ENCODE results near the gene TMEM175. TPM values are rescaled to one million over a fixed set of nuclear protein-coding genes. Genes with fewer than 3 reads are reported as not detected.

Gene TMEM175
- total and polyA plus RNA-seq, 9 of the 15 experiments (the other 6 are each of a cell fraction or from before 2014, with no cell fraction given): 0.13 to 30.9 (median 9.4) TPM

GRCh38 chr4:997375-998071, 65.3 kb downstream of the TMEM175 start (continued):
- peak; percentile 49; the same call in 1 of the 2 replicates for TF ChIP-seq FOXO4 (CRISPR knock-in tag; IDR thresholded peaks at IDR 0.05)
- TF ChIP-seq SP1 (CRISPR knock-in tag; IDR thresholded peaks at IDR 0.05): peak; percentile 51; the same call in 1 of the 2 replicates
- no peak for TF ChIP-seq PHB2 (IDR thresholded peaks at IDR 0.05; ENCODE audit: low read depth)
- TF ChIP-seq MTA3 (IDR thresholded peaks at IDR 0.05; ENCODE audit: borderline replicate concordance): peak; percentile 43; the same call in 1 of the 2 replicates
- TF ChIP-seq RBFOX2 (IDR thresholded peaks at IDR 0.05; ENCODE audit: low read depth, low read length): peak; percentile 67
- TF ChIP-seq BHLHE40 (IDR thresholded peaks at IDR 0.05; ENCODE audit: low read length): peak; percentile 65
- TF ChIP-seq KDM5B (IDR thresholded peaks at IDR 0.05; ENCODE audit: insufficient replicate concordance, low read depth, low read length): peak; percentile 26
- TF ChIP-seq RB1 (IDR thresholded peaks at IDR 0.05; ENCODE audit: low read depth): peak; percentile 77; the same call in 1 of the 2 replicates
- TF ChIP-seq SUPT5H (IDR thresholded peaks at IDR 0.05): no peak
- TF ChIP-seq HBP1 (CRISPR knock-in tag; IDR thresholded peaks at IDR 0.05): no peak
- no peak for TF ChIP-seq PTBP1 (IDR thresholded peaks at IDR 0.05; ENCODE audit: low read depth, low read length)
- TF ChIP-seq PTRF (tag; IDR thresholded peaks at IDR 0.05): no peak
- TF ChIP-seq ZNF124 (CRISPR knock-in tag; IDR thresholded peaks at IDR 0.05): no peak
- no peak for TF ChIP-seq HCFC1 (IDR thresholded peaks at IDR 0.05; ENCODE audit: low read depth, low read length)
- TF ChIP-seq GATAD2B (IDR thresholded peaks at IDR 0.05; ENCODE audit: borderline replicate concordance): peak; percentile 41; the same call in 1 of the 2 replicates
- no peak for TF ChIP-seq GTF3C2 (IDR thresholded peaks at IDR 0.05; ENCODE audit: borderline replicate concordance, extremely low read depth, insufficient read length)
- TF ChIP-seq ZBTB1 (CRISPR knock-in tag; IDR thresholded peaks at IDR 0.05; ENCODE audit: borderline replicate concordance, low read depth): peak; percentile 38; the same call in 1 of the 2 replicates
- TF ChIP-seq GMEB1 (CRISPR knock-in tag; IDR thresholded peaks at IDR 0.05): 0 out of 2 replicates have a peak, but pooled peaks have one; percentile 20

Measured in K562 (cell line).